Activated CD4-positive, alpha-beta T cell treated with anti-CD3 and anti-CD28 coated beads, Interleukin-2, Interleukin-6, amounts not matched to agents 100 ng/mL and 50 ng/mL, durations not matched to agents 16 hours and 8 hours (primary cell): Measurements from ENCODE around the gene PPP2R1A.

ENCODE experiments used
- DNase-seq: peaks from one replicate; pipeline ENCODE4 v3.0.0-alpha.2; 2020

The PPP2R1A gene

GRCh38 chr19:52189735-52190486 is at the start of gene PPP2R1A:
Gene PPP2R1A (plus strand): TSS chr19:52190052. CDS start chr19:52190097, 45 bp downstream.
- peak; percentile 99 for DNase-seq

GRCh38 chr19:52141203-52141602 is 48.6 kb upstream of the PPP2R1A start:
- DNase-seq, result no peak

DNA sequence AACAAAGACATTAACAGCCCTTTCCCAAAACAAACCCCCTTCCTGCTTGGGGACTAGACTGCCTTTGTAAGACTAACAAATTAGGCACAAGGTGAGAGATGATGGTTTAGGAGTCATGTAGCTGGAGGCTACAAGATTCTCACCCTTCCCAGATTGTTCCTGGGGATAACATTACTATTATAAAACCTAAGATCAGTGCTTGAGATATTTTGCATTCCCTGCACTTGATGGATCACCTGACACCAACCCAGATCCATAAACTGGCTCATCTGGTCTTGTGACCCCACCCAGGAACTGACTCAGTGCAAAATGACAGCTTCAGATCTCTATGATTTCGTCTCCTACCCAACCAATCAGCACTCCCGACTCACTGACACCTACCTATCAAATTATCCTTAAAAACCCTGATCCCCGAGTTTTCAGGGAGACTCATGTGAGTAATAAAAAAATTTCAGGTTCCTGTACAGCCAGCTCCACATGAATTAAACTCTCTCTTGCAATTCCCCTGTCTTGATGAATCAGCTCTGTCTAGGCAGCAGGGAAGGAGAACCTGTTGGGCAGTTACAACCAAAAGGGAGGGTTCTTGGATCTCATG is 47.8 kb upstream of the PPP2R1A start:
- DNase-seq, result no peak

DNA sequence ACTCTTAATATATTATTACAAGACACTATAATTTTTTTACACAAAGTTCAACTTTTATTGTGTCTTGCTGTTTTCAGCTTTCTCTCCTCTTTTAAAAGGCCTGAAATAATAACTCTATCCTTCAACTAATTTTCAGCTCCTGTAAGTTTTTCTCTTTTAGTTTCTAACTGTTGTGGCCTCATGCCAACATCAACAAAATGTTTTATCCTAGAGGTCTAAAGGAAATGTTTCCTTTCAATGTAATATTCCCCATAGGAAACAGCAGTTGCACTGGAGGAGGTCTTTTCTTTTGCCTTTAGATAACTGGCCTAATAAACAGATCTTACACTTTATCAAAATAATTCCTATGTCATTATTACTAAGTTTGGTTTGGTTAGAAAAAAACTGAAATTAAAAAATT is 41.6 kb upstream of the PPP2R1A start:
- no peak for DNase-seq

DNA sequence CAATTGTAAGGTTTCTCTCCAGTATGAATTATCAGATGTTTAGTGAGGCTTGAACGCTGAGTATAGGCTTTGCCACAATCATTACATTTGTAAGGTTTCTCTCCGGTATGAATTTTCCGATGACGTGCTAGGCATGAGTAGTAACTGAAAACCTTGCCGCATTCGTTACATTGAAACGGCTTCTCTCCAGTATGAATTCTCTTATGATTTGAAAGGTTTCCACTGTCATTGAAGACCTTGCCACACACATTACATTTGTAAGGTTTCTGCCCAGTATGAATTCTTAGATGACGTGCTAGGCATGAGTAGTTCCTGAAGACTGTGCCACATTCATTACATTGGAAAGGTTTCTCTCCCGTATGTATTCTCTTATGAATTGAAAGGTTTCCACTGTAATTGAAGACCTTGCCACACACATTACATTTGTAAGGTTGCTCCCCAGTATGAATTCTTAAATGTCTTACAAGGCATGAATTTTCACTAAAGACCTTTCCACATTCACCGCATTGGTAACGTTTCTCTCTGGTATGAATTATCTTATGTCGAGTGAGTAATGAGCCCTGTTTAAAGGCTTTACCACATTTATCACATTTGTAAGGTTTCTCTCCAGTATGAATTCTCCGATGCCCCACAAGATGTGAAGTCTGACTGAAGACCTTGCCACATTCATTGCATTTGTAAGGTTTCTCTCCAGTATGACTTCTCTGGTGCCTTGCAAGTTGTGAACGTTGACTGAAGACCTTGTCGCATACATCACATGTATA is 34.1 kb upstream of the PPP2R1A start:
- DNase-seq, result no peak

DNA sequence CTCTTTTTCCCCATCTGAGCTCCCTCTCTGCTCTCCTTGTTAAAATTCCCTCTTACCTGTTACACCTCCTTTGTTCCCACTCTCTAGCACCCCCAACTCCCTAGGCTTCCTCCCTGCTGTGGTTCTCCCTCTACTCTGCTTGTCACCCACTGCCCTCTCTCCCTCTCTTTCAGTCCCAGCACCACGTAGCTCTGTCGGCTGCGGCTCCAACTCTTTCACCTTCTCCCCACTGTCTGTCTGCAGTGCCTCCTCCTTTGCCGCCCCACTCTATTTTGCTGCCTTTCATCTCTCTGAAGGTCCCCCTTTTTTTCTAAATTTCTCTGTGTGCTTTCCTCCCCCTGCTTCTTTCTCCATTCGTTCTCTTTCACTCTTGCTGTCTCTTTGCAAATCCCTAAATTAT is 19.5 kb upstream of the PPP2R1A start:
- no peak for DNase-seq

DNA sequence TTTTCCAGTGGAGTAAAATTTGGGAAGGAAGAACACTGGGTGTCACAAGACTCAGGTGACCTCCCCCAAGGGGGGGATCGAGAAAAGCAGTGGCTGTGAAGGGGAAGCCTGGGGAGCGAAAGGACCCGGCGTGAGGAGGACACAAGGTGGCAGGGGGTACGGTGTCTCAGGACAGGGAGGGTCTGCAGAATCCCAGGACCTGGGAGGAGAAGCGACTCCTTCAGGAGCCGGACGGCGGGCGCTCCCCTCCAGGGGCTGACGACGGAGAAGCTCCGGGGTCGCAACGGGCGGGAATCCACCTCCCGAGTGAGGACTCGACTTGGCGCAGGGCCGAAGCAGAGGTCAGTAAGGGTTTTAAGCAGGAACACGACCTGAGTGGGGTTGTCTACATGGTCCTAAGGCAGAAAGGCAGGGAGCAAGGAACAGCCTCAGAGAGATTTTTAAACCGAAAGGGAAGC is 19.0 kb upstream of the PPP2R1A start:
- DNase-seq, result no peak

DNA sequence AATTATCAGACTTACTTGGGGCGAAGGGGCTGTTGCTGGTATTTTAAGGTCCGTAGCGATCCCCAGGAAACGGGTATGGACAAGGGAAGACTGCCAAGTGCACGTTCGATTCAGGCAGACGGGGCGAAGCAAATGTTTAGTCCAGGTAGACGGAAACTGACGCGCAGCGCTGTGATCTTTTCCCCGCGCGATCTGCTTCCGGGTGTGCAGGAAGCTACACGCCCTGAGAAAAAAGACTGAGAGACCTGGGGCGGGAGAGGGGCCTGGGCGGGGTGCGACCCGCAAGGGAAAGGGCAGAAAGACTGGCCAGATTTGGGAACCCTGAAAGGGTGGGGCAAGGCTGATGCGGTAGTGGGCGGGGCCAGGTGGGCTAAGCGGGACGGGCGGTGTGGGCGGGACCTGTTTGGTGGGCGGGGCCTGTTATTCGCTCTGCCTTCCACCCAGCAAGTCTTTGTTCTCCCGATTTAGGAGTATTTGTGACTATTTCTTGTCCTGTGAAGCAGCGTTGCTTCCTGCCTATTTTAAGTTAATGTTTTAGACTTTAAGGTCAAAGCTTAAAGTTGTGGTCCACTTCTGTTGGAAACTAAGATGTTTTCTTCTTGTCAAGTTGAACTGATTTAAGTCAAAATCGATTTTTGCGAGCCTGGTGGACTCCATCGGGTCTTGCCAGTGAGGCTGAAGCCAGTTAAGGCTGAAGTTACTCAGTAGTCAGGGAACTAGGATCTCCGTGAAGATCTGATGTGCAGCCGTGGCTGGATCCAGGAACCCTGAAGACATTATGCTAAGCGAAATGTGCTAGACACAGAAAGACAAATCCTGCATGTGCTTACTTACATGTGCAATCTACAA is 18.3 kb upstream of the PPP2R1A start, which contains the start of gene ZNF836:
TSS of gene ZNF836 (minus strand) at position 301 of the 849 bp plus-strand sequence. CDS start 3,549 bp downstream, outside the sequence.
- peak; percentile 88 for DNase-seq

GRCh38 chr19:52172347-52172746 is 17.5 kb upstream of the PPP2R1A start:
- DNase-seq, result no peak

GRCh38 chr19:52176574-52176973 is 13.3 kb upstream of the PPP2R1A start:
- no peak for DNase-seq

GRCh38 chr19:52187407-52187806 is 2.4 kb upstream of the PPP2R1A start:
- DNase-seq, result no peak

DNA sequence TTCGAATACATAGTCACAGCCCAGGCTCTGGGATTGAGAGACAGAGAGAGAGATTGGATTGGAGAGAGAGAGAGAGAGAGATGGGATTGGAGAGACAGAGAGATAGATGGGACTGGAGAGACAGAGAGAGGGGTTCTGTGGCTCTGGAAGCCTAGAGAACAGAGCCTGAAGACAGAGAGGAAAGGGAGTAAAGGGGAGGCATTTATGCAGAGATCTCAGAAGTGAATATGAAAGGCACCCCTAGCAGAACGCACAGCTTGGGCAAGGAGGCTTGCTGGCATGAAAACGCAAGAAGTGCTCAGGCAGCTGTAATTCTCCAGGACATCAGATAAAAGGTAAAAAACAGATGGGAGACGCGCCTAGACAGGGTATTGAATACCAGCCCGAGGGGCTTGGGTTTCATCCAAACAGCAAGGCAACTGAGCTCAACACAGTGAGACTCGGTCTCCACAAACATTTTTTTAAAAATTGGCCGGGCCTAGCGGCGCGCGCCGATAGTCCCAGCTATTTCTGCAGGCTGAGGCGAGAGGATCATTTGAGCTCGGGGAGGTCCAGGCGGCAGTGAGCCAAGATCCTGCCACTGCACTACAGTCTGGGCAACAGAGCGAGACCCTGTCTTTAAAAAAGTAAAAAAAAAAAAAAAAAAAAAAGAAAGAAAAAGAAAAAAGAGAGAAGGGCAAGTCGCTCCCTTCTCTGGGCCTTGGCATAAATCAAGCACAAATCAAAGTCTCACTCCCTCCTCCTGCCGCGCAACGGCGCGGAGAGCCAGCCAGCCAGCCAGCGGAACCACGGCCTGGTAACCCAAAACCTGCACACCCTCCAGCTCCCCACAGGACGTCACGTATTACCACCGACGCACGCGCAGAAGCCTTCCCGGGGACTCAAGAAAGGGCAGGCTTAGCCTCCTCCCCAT is 774 bp upstream of the PPP2R1A start:
- DNase-seq, result no peak

DNA sequence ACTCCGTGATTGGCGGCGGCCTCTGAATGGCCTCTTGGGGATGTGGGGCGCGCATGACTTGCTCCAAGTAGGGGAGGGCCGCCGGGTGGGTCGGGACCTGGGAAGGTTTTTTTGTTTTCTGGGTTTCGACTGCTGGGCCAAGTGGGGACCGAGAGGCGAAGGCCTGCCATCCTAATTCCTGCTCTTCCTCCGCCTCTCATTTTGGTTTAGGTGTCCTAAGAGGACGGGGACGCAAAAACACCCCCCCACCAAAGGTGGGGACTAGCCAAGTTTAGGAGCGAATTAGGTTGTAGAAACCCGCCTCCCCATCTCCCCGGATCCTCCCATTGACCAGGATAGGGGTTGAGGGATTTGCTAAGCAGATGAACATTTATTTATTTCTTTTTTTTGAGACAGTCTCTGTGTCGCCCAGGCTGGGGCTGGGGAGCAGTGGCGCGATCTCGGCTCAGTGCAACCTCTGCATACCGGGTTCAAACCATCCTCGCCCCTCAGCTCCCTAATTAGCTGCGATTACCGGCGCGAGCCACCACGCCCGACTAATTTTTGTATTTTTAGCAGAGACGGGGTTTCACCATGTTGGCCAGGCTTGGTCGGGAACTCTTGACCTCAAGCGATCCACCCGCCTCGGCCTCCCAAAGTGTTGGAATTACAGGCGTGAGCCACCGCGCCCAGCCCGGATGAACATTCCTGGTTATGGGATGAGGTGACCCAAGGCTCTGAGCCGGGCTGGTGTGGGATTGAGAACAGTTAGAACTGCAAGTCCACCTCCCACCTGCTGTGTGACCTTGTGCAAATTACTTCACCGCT is 838 bp downstream of the PPP2R1A start:
- DNase-seq, result peak; percentile 30

DNA sequence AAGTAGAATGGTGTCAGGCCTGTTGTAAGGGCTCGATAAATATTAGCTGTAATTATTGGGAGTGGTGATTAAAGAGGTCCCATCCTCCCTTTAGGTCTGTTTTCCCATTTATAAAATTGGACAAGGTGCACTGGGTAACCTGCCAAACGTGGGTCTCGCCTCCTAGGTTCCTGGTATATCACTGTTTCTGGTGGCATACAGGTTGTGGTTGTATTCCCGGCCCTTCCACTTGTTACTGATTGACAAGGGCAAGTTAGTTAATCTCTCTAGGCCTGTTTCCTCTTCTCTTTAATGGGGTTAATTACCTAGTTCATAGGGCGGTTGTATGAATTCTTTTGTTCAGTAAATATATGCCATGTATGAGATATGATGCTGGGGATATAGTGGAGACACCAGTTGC is 1.5 kb downstream of the PPP2R1A start:
- no peak for DNase-seq

DNA sequence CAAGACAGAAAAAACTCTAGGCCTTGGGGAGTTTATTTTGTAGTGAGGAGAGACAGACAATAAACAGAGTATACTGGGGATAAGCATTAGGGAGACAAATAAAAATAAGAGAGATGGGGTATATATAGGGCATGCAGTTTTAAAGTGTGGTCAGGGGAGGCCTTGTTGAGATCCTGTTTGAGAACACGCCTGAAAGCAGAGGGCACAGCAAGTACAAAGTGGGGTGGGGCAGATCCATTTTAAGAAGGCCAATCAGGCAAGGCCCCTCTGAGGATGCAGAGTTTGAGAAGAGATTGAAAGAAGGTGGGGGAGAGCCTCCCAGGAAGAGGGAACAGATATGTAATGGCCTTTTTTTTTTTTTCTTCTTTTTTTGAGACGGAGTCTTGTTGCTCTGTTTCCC is 2.1 kb downstream of the PPP2R1A start:
- no peak for DNase-seq

GRCh38 chr19:52196256-52196967 is 6.6 kb downstream of the PPP2R1A start:
- DNase-seq, result no peak

- DNase-seq, result no peak
Measured at GRCh38 chr19:52197964-52198363, 8.1 kb downstream of the PPP2R1A start.

DNA sequence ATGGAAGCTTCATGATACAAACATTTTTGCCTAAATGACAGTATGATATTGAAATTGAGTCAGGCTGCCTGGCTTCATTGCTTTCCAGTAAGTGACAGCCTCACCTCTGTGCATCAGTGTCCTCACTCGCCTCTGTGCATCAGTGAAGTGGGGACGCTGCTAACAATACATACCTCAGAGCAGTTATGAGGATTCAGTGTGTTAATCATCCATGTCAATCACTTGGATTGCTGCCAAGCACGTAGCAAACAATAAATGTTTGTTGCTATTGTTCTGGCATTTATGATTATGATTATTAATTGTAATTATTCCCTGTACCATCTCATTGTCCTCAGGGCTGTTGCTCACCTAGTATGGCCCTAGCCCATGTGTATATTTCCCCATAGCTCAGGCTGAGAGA is 8.8 kb downstream of the PPP2R1A start:
- DNase-seq, result no peak

DNA sequence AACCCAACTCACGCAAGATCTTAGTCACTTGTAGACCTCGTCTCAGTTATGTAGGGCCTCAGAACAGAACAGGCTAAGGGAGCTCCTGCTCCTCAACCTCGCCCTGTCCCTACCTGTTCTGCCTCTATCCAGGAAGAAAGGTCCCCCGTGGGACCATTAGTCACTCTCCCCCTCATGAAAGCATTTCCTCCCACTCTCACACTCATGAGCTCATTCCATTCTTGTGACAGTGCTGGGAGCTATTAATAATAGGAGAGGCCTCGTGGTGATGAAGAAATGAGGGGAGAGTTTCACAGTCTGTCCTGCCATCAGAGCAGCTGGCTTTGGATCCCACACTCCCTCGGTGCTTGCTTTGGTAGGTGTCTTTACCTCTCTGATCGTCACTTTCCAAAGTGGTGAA is 10.2 kb downstream of the PPP2R1A start:
- no peak for DNase-seq
